SK-N-SH (cell line): ENCODE results near the gene SLC66A2. TPM values are rescaled to one million over a fixed set of nuclear protein-coding genes. Genes with fewer than 3 reads are reported as not detected.

Experiments used
- CTCF ChIA-PET: fragments of 300-600, 350-600 bp; formaldehyde crosslinking; extraction: SDS; loops from one replicate; lab custom pipeline; 2021; lab: Yijun Ruan, JAX
- POLR2A ChIA-PET: fragments of 350-600 bp; sonication (Branson Sonifier 250); formaldehyde crosslinking; extraction: SDS; loops from one replicate; lab custom pipeline; 2020; ENCODE audit warnings: antibody characterized with exemption, inconsistent platforms; lab: Yijun Ruan, JAX
- DNase-seq: peaks from one replicate; pipeline ENCODE4 v3.0.0; 2012
- H2AFZ ChIP-seq: fragments of 200-600 bp; sonication (generic); 2 replicates; pipeline ENCODE4 v1.8.1; 2016; ENCODE audit warnings: antibody characterized with exemption, mild to moderate bottlenecking, low read depth
- H3F3A ChIP-seq: fragments of 200-600 bp; sonication (generic); replicated peaks from 2 replicates; pipeline ENCODE3; 2016; ENCODE audit warnings: antibody characterized with exemption, mild to moderate bottlenecking; ENCODE audit not compliant: insufficient read depth
- H3K27ac ChIP-seq, 2 experiments: fragments of 200-500 bp in 1 of 2; fragments of 200-600 bp in 1 of 2; sonication (Bioruptor generic) in 1 of 2; sonication (generic), shearing (Covaris generic) in 1 of 2; 2 replicates each; pipeline versions ENCODE4 v1.5.1 to v1.6.1; 2014 to 2016; ENCODE audit warnings: low read depth in 2 of 2, inconsistent platforms in 1 of 2, low read length in 1 of 2, mild to moderate bottlenecking in 1 of 2, mixed read lengths in 1 of 2
- H3K27me3 ChIP-seq: fragments of 200-600 bp; sonication (generic), shearing (Covaris generic); 2 replicates; pipeline ENCODE4 v1.6.1; 2016; ENCODE audit warnings: mixed run types; ENCODE audit not compliant: insufficient read depth
- H3K36me3 ChIP-seq, 2 experiments: fragments of 200-500 bp in 1 of 2; fragments of 200-600 bp in 1 of 2; sonication (Bioruptor generic) in 1 of 2; sonication (generic) in 1 of 2; replicated peaks in 1 of 2; 2 replicates each; pipeline versions ENCODE3 to v1.5.1; 2014 to 2016; ENCODE audit warnings: low read length in 1 of 2, mild to moderate bottlenecking in 1 of 2; ENCODE audit not compliant: insufficient read depth in 2 of 2, control insufficient read depth in 1 of 2
- H3K4me1 ChIP-seq, 2 experiments: fragments of 200-500 bp in 1 of 2; fragments of 200-600 bp in 1 of 2; sonication (Bioruptor generic) in 1 of 2; sonication (generic), shearing (Covaris generic) in 1 of 2; 2 replicates each; pipeline versions ENCODE4 v1.5.1 to v1.6.1; 2014 to 2016; ENCODE audit warnings: low read depth in 1 of 2, low read length in 1 of 2, mixed run types in 1 of 2; ENCODE audit not compliant: insufficient read depth in 2 of 2, control insufficient read depth in 1 of 2
- H3K4me2 ChIP-seq: fragments of 200-600 bp; sonication (generic), shearing (Covaris generic); 2 replicates; pipeline ENCODE4 v1.6.1; 2017; ENCODE audit warnings: mixed run types
- H3K4me3 ChIP-seq, 2 experiments: fragments of 200-500 bp in 1 of 2; fragments of 200-600 bp in 1 of 2; sonication (Bioruptor generic) in 1 of 2; sonication (generic), shearing (Covaris generic) in 1 of 2; 2 replicates each; pipeline versions ENCODE4 v1.5.1 to v1.8.1; 2014 to 2016; ENCODE audit warnings: low read depth in 2 of 2, inconsistent platforms in 1 of 2, low read length in 1 of 2, mild to moderate bottlenecking in 1 of 2, mixed read lengths in 1 of 2, moderate library complexity in 1 of 2
- H3K79me2 ChIP-seq: fragments of 200-600 bp; sonication (generic); 2 replicates; pipeline ENCODE4 v1.8.1; 2017; ENCODE audit warnings: mild to moderate bottlenecking; ENCODE audit not compliant: insufficient read depth
- H3K9ac ChIP-seq: fragments of 200-600 bp; sonication (generic); 2 replicates; pipeline ENCODE4 v1.6.1; 2017; ENCODE audit warnings: mixed run types
- H3K9me2 ChIP-seq: fragments of 200-600 bp; sonication (generic); 2 replicates; pipeline ENCODE4 v1.6.1; 2017; ENCODE audit warnings: mixed run types
- H3K9me3 ChIP-seq: fragments of 200-600 bp; sonication (generic); 2 replicates; pipeline ENCODE4 v1.6.1; 2017; ENCODE audit warnings: mixed run types, mild to moderate bottlenecking, moderate library complexity
- H4K20me1 ChIP-seq: fragments of 200-600 bp; sonication (generic); 2 replicates; pipeline ENCODE4 v1.6.1; 2017; ENCODE audit warnings: mild to moderate bottlenecking, mixed run types; ENCODE audit not compliant: insufficient read depth
- CHD2 ChIP-seq: fragments of 150-350 bp; IDR thresholded peaks from 2 replicates; pipeline ENCODE4 v1.6.1; 2018; ENCODE audit warnings: low read length; ENCODE audit not compliant: partially characterized antibody
- ELF1 ChIP-seq: IDR thresholded peaks from 2 replicates; pipeline ENCODE4 v1.4.0; 2012
- EP300 ChIP-seq, 2 experiments: IDR thresholded peaks; 2 replicates each; pipeline versions ENCODE4 v1.4.0 to v1.6.1; 2012; ENCODE audit warnings: borderline replicate concordance in 1 of 2, low read depth in 1 of 2, low read length in 1 of 2
- EZH2phosphoT487 ChIP-seq: fragments of 200-600 bp; sonication (generic); IDR thresholded peaks from 2 replicates; pipeline ENCODE4 v1.6.1; 2017; ENCODE audit warnings: low read depth, mixed run types, mild to moderate bottlenecking, antibody characterized with exemption, moderate library complexity, borderline replicate concordance
- FOXJ3 ChIP-seq: sonication (generic); formaldehyde crosslinking; IDR thresholded peaks from 2 replicates; pipeline ENCODE4 v1.5.1; 2020; ENCODE audit warnings: mild to moderate bottlenecking, missing genetic modification reagents
- JUND ChIP-seq: IDR thresholded peaks from 2 replicates; pipeline ENCODE4 v1.4.0; 2012
- MXI1 ChIP-seq: IDR thresholded peaks from 2 replicates; pipeline ENCODE4 v1.6.1; 2012; ENCODE audit warnings: mild to moderate bottlenecking, low read depth, low read length, improper control_type of control experiment
- NFIC ChIP-seq: IDR thresholded peaks from 2 replicates; pipeline ENCODE4 v1.4.0; 2012; ENCODE audit warnings: borderline replicate concordance
- NRF1 ChIP-seq: IDR thresholded peaks from 2 replicates; pipeline ENCODE4 v1.6.1; 2012; ENCODE audit warnings: low read depth, mild to moderate bottlenecking, low read length
- RAD21 ChIP-seq: IDR thresholded peaks from 2 replicates; pipeline ENCODE4 v1.6.1; 2012; ENCODE audit warnings: mild to moderate bottlenecking, low read length
- RCOR1 ChIP-seq: fragments of 150-350 bp; IDR thresholded peaks from 2 replicates; pipeline ENCODE4 v1.6.1; 2017; ENCODE audit warnings: antibody characterized with exemption, low read length
- REST ChIP-seq: IDR thresholded peaks from 2 replicates; pipeline ENCODE4 v1.6.1; 2012; ENCODE audit warnings: mild to moderate bottlenecking, low read depth, low read length, moderate library complexity
- SIN3A ChIP-seq: IDR thresholded peaks from 2 replicates; pipeline ENCODE4 v1.6.1; 2012; ENCODE audit warnings: low read depth, mild to moderate bottlenecking, low read length, moderate library complexity, borderline replicate concordance
- SMC3 ChIP-seq: IDR thresholded peaks from 2 replicates; pipeline ENCODE4 v1.6.1; 2012; ENCODE audit warnings: low read depth, low read length, improper control_type of control experiment
- TEAD4 ChIP-seq: IDR thresholded peaks from 2 replicates; pipeline ENCODE4 v1.4.0; 2012; ENCODE audit warnings: mild to moderate bottlenecking, borderline replicate concordance; ENCODE audit not compliant: insufficient read depth
- USF1 ChIP-seq: IDR thresholded peaks from 2 replicates; pipeline ENCODE4 v1.4.0; 2012; ENCODE audit warnings: low read depth, borderline replicate concordance
- WGBS: methylation state at CpG from one replicate; pipeline ENCODE4 v1.1.6; 2017; ENCODE audit warnings: low lambda C conversion rate; 5-methylcytosine and 5-hydroxymethylcytosine counted together
- polyA plus RNA-seq, 3 experiments: library from polyadenylated mRNA; depleted of rRNA; stranded (reverse); fragments of >200 nt; gene quantifications; 2 replicates each; pipeline ENCODE4 v1.2.3, GENCODE V29; 2012

The SLC66A2 gene
- polyA plus RNA-seq, 1 of the 3 experiments (the other 2 are of a cell fraction): 14.5 TPM

GRCh38 chr18:79982736-79983135 lies 31.3 kb upstream of the SLC66A2 start:
- Histone ChIP-seq H2AFZ (no peak overlapping the region), H4K20me1 (peaks cover 97% of the 10 kb centered on the region), H3K4me1 (peaks cover 4 to 10% of the 10 kb centered on the region in 2 experiments; a peak in 2 of 4 replicates), H3K9me2 (no peaks in the 10 kb centered on the region), H3K4me3 (no peak overlapping the region), H3F3A (no peaks in the 10 kb centered on the region), H3K9ac (no peak overlapping the region), H3K9me3 (no peaks in the 10 kb centered on the region), H3K27ac (no peak overlapping the region), H3K4me2 (no peak overlapping the region), H3K79me2 (peaks cover 100% of the 10 kb centered on the region), H3K27me3 (no peaks in the 10 kb centered on the region), H3K36me3 (peaks cover 4 to 27% of the 10 kb centered on the region in 2 experiments)
- WGBS: 99% methylated on average over 6 of the region's 6 CpGs
- TF ChIP-seq ELF1 (no peak), EZH2phosphoT487 (no peak), REST (no peak), FOXJ3 (no peak)
- ChIA-PET POLR2A (no interaction called here), CTCF (interaction anchor here (1.1 kb wide), 1 partner anchor 13 kb away, joined by 3 read pairs; no protein-coding TSS in a partner anchor)
- no peak for DNase-seq

GRCh38 chr18:79980585-79980984 lies 29.1 kb upstream of the SLC66A2 start:
- Histone ChIP-seq H3K4me1 (peaks cover 0 to 3% of the 10 kb centered on the region in 2 experiments; a peak in 1 of 4 replicates), H3K27ac (no peak overlapping the region), H2AFZ (no peak overlapping the region), H4K20me1 (peaks cover 99% of the 10 kb centered on the region), H3K27me3 (no peaks in the 10 kb centered on the region), H3K4me2 (no peak overlapping the region), H3K9me3 (no peaks in the 10 kb centered on the region), H3K4me3 (no peak overlapping the region), H3K36me3 (peaks cover 17 to 21% of the 10 kb centered on the region in 2 experiments), H3F3A (no peaks in the 10 kb centered on the region), H3K9ac (no peak overlapping the region), H3K9me2 (no peaks in the 10 kb centered on the region), H3K79me2 (peaks cover 100% of the 10 kb centered on the region)
- POLR2A ChIA-PET: no interaction called here
- DNase-seq: no peak
- TF ChIP-seq RCOR1: no peak
- TF ChIP-seq SIN3A: no peak
- no peak for TF ChIP-seq EP300 (IDR thresholded peaks at IDR 0.05; ENCODE audit: borderline replicate concordance in 1 of 2, low read depth in 1 of 2, low read length in 1 of 2)
- TF ChIP-seq NFIC: no peak
- no peak for TF ChIP-seq CHD2
- no peak for TF ChIP-seq MXI1
- no peak for TF ChIP-seq USF1
- TF ChIP-seq SMC3: no peak
- no peak for TF ChIP-seq NRF1
- TF ChIP-seq JUND: no peak
- no peak for TF ChIP-seq RAD21
- no peak for TF ChIP-seq TEAD4
- CTCF ChIA-PET: interaction anchor here (0.6 to 1.2 kb wide), 4 partner anchors 10 to 54 kb away, joined by 3 read pairs; partner anchors contain the start of gene HSBP1L1
- WGBS: 91% methylated on average over 13 of the region's 13 CpGs
